ENCODE measurements around the gene ZFYVE21. TPM values are rescaled to one million over a fixed set of nuclear protein-coding genes. Genes with fewer than 3 reads are reported as not detected.

The ZFYVE21 gene
- total RNA-seq, 1 donor from 2014 or later: 44.0 TPM

DNA sequence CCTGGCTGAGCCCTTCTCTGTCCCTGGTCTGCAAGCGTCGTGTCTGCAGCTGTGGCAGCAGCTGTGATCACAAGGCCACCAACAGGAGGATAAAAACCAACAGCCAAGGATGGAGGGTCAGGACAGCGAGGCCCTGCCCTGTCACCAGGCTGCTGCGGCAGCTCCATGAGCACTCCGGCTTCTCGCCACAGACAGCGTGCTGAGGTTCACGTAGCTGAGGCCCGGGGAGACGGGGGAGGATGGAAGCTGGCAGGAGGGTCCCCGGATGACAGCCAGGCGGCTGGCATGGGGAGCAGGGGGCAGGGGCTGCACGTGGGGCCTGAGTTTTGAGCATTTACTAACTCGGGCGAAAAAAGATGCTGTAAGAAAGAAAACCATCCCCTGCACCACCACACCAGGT is 5.8 kb upstream of the ZFYVE21 start:
- Mint-ChIP-seq H3K4me3 (peak overlapping the region; percentile 77), H3K27ac (ENCODE audit: unreplicated experiment) (no peak overlapping the region), H3K4me1 (peaks cover 28% of the 10 kb centered on the region), H3K9me3 (no peaks in the 10 kb centered on the region), H3K27me3 (ENCODE audit: low read depth) (peaks cover 12% of the 10 kb centered on the region), H3K36me3 (ENCODE audit: low read depth) (peaks cover 16% of the 10 kb centered on the region)
- TF ChIP-seq, protein P1, sequence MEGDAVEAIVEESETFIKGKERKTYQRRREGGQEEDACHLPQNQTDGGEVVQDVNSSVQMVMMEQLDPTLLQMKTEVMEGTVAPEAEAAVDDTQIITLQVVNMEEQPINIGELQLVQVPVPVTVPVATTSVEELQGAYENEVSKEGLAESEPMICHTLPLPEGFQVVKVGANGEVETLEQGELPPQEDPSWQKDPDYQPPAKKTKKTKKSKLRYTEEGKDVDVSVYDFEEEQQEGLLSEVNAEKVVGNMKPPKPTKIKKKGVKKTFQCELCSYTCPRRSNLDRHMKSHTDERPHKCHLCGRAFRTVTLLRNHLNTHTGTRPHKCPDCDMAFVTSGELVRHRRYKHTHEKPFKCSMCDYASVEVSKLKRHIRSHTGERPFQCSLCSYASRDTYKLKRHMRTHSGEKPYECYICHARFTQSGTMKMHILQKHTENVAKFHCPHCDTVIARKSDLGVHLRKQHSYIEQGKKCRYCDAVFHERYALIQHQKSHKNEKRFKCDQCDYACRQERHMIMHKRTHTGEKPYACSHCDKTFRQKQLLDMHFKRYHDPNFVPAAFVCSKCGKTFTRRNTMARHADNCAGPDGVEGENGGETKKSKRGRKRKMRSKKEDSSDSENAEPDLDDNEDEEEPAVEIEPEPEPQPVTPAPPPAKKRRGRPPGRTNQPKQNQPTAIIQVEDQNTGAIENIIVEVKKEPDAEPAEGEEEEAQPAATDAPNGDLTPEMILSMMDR (conservative IDR thresholded peaks at IDR 0.05): no peak
- no peak for DNase-seq (ENCODE audit: low read depth, low spot score)

DNA sequence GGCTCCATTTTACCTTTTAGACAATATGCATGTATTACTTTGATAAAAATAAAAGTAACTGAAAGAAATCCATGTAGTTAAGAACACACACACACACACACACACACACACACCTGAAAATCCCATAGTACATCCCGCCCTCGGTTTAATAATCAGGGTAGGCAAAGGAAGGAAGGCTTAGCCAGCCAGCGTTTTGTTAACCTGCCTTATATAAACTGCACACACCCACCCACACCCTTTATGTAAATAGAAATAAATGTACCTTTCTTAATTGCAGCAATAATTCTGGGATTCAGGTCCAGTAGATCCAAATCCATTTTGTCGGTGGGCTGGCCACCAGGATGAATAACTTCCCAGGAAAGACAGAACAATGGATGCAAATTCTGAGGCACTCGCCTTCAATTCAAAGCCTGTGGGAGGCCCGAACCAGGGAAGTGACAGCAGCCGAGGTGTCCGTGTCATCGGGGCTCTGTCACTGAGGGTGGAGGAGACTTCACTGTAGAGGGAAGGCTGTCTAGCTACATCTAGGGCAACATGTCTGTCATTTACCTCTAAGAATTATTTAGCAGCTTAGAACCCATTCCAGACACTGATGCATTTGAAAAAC is 4.7 kb upstream of the ZFYVE21 start:
- no peaks in the 10 kb centered on the region for H3K9me3 Mint-ChIP-seq
- H3K4me3 Mint-ChIP-seq: peak overlapping the region; percentile 65
- H3K36me3 Mint-ChIP-seq (ENCODE audit: low read depth): peaks cover 16% of the 10 kb centered on the region
- H3K4me1 Mint-ChIP-seq: peaks cover 27% of the 10 kb centered on the region
- TF ChIP-seq, protein P1 (conservative IDR thresholded peaks at IDR 0.05): no peak
- H3K27ac Mint-ChIP-seq (ENCODE audit: unreplicated experiment): no peak overlapping the region
- H3K27me3 Mint-ChIP-seq (ENCODE audit: low read depth): peaks cover 16% of the 10 kb centered on the region
- no peak for DNase-seq (ENCODE audit: low read depth, low spot score)

DNA sequence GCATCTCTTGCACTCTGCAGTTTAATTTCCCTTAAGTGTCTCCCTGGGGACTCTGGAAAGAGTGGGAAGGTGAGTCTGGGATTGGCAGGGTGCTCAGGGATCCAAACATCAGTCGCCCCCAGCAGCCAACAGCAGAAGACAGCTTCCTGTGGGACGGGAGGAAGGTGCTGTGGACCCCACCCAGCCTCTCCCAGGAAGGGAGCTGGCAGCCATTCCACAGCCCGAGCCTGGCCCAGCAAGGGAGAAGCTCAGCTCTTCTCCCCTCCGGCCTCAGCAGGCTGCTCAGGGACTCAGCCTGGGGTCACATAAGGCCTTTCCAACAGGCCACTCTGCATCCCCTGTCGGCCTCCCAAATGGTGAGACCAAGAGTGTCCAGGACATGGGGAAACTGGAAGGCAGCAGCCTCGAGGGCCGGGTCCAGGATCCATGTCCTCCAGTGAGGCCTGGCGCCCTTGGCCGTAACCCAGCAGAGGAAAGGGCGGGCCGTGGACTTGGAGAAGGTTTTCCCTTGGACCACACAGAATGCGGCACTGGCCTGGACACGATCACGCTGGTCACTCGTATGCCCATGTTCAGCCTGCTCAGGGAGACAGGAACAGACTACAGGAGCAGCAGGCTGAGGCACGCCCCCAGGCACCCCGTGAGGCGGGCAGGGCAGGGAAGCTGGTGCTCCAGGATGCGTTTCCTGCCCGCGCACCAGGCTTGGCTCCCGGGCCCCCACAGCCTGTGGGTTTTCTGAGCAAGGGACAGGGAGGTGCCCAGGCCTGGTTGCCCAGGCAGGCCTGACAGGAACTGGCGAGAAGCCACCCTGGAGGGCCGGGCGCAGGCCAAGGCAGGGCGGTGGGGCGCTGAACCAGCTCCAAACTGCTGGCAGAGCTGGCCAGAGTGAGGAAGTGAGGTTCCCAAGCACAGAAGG is 3.8 kb upstream of the ZFYVE21 start:
- H3K4me1 Mint-ChIP-seq: peaks cover 30% of the 10 kb centered on the region
- peaks cover 16% of the 10 kb centered on the region for H3K27me3 Mint-ChIP-seq (ENCODE audit: low read depth)
- no peak for DNase-seq (ENCODE audit: low read depth, low spot score)
- TF ChIP-seq, protein P1 (conservative IDR thresholded peaks at IDR 0.05): no peak
- peak overlapping the region; percentile 76 for H3K4me3 Mint-ChIP-seq
- H3K36me3 Mint-ChIP-seq (ENCODE audit: low read depth): peaks cover 16% of the 10 kb centered on the region
- no peaks in the 10 kb centered on the region for H3K9me3 Mint-ChIP-seq
- no peak overlapping the region for H3K27ac Mint-ChIP-seq (ENCODE audit: unreplicated experiment)

DNA sequence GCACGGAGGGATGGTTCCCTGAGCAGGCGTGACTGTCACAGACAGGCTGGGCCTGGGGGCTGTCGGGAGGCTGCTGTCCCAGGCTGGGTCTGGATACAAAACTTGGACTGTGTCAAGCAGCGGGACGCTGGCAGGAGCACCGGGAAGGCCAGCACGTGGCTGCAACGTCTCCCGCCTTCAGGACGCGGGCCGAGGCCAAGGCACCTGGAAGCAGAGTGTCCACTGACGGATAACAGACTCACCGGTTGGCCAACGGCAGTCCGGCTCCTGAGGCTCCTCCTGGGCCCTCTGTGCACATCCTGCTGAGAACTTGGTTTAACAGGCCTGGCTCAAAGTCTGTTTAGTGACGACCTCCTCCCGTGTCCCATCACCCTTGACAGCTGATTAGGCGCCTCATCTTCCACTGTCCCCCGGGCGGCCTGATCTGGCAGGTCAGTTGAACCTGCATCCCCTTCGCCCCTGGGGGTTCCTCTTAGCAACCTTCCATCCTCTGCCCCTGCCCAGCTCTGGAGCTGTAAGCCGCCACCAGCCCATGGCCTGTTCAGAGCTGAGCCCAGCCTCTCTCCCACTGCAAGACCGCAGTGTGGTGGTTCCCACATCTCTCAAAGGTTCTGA is 2.9 kb upstream of the ZFYVE21 start:
- Mint-ChIP-seq H3K9me3 (no peaks in the 10 kb centered on the region), H3K27me3 (ENCODE audit: low read depth) (peaks cover 16% of the 10 kb centered on the region), H3K27ac (ENCODE audit: unreplicated experiment) (peak overlapping the region; percentile 85), H3K4me3 (peak overlapping the region; percentile 76), H3K36me3 (ENCODE audit: low read depth) (peaks cover 16% of the 10 kb centered on the region), H3K4me1 (peaks cover 40% of the 10 kb centered on the region)
- no peak for DNase-seq (ENCODE audit: low read depth, low spot score)
- TF ChIP-seq, protein P1 (conservative IDR thresholded peaks at IDR 0.05): no peak

DNA sequence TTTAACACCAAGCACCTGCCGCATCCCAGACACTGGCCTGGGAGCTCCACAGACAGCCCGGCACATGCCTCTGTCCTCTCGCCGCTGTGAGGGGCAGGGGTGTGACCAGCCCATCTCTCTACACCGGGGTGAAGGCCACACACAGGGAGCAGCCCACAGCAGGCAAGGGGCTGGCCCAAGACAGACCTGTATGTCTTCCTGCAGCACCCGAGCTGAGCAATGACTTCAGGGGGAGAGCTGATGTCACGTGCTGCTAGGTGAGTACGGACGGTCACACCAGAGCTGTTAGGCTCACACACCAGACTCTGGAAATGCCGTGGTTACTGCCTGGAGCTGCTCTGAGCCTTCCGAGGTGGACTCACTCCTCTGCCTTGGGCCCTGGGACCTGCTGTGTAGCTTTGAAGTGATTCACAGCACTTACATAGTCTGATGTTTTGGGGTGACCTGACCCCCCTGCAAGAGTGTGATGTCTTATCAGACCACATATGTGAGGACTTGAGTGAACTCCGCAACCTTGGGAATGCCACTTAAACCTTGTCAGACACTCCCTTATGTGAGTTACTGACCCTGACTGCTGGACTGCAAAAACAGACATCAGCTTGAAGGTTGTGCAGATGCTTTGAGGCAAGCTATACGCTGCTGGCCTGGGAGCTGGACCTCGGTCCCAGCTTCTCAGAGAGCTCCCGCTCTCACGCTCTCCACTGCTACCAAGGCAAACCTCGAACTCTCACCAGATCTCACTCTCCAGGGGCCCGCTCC is 2.1 kb upstream of the ZFYVE21 start:
- Mint-ChIP-seq H3K27ac (ENCODE audit: unreplicated experiment) (no peak overlapping the region), H3K36me3 (ENCODE audit: low read depth) (peaks cover 15% of the 10 kb centered on the region), H3K27me3 (ENCODE audit: low read depth) (peaks cover 14% of the 10 kb centered on the region), H3K4me1 (peaks cover 47% of the 10 kb centered on the region), H3K4me3 (peak overlapping the region; percentile 96), H3K9me3 (no peaks in the 10 kb centered on the region)
- no peak for DNase-seq (ENCODE audit: low read depth, low spot score)
- TF ChIP-seq, protein P1 (conservative IDR thresholded peaks at IDR 0.05): no peak

Measured in neural crest cell (in vitro differentiated cells).